GM04503 (cell line): ENCODE results near the gene SFMBT1.
"Not testable (repeated sequence)": the region's sequence is repeated elsewhere in the genome, so short reads cannot be mapped to it uniquely, and the experiment has no call there.

Experiments used
- DNase-seq: peaks from one replicate; pipeline ENCODE4 v3.0.0-alpha.2; 2012; ENCODE audit warnings: low read depth

The SFMBT1 gene

GRCh38 chr3:53072653-53073552, 27.0 kb upstream of the SFMBT1 start:
- DNase-seq: peak; percentile 19

- no peak for DNase-seq
These were observed 26.1 kb upstream of the SFMBT1 start for GRCh38 chr3:53071882-53072431.

- no peak for DNase-seq
These were observed 23.7 kb upstream of the SFMBT1 start for GRCh38 chr3:53069422-53070068.

- no peak for DNase-seq
These were observed 22.3 kb upstream of the SFMBT1 start for GRCh38 chr3:53068176-53068575.

GRCh38 chr3:53067567-53067966, 21.7 kb upstream of the SFMBT1 start:
- DNase-seq: no peak

- DNase-seq: no peak
These were observed 20.1 kb upstream of the SFMBT1 start for GRCh38 chr3:53065841-53066480.

GRCh38 chr3:53062905-53063304, 17.0 kb upstream of the SFMBT1 start:
- no peak for DNase-seq

- DNase-seq: no peak
These were observed 10.6 kb upstream of the SFMBT1 start for GRCh38 chr3:53056442-53056841.

GRCh38 chr3:53054233-53054632, 8.4 kb upstream of the SFMBT1 start:
- not testable (repeated sequence) for DNase-seq

GRCh38 chr3:53051929-53052328, 6.1 kb upstream of the SFMBT1 start:
- DNase-seq: no peak

GRCh38 chr3:53049987-53050386, 4.1 kb upstream of the SFMBT1 start:
- no peak for DNase-seq

- no peak for DNase-seq
These were observed 598 bp upstream of the SFMBT1 start for GRCh38 chr3:53046171-53047170.

- DNase-seq: no peak
These were observed 959 bp downstream of the SFMBT1 start for GRCh38 chr3:53044711-53045517.

- no peak for DNase-seq
These were observed 1.5 kb downstream of the SFMBT1 start for GRCh38 chr3:53044371-53044710.

- no peak for DNase-seq
These were observed 2.1 kb downstream of the SFMBT1 start for GRCh38 chr3:53043738-53044137.

- DNase-seq: no peak
These were observed 3.2 kb downstream of the SFMBT1 start for GRCh38 chr3:53042651-53043050.

GRCh38 chr3:53040351-53040820, 5.5 kb downstream of the SFMBT1 start:
- peak; percentile 49 for DNase-seq

GRCh38 chr3:53039376-53039752, 6.5 kb downstream of the SFMBT1 start:
- no peak for DNase-seq

- DNase-seq: no peak
These were observed 7.0 kb downstream of the SFMBT1 start for GRCh38 chr3:53038679-53039375.
